GM18511 (cell line): ENCODE measurements around the gene SH3D21.

ENCODE experiments used
- ATAC-seq: cut with Tn5 transposase; IDR thresholded peaks from one replicate; pipeline ENCODE4 v1.9.1; 2021; ENCODE audit warnings: mild to moderate bottlenecking, moderate library complexity; ENCODE audit not compliant: unreplicated experiment

Gene SH3D21

DNA sequence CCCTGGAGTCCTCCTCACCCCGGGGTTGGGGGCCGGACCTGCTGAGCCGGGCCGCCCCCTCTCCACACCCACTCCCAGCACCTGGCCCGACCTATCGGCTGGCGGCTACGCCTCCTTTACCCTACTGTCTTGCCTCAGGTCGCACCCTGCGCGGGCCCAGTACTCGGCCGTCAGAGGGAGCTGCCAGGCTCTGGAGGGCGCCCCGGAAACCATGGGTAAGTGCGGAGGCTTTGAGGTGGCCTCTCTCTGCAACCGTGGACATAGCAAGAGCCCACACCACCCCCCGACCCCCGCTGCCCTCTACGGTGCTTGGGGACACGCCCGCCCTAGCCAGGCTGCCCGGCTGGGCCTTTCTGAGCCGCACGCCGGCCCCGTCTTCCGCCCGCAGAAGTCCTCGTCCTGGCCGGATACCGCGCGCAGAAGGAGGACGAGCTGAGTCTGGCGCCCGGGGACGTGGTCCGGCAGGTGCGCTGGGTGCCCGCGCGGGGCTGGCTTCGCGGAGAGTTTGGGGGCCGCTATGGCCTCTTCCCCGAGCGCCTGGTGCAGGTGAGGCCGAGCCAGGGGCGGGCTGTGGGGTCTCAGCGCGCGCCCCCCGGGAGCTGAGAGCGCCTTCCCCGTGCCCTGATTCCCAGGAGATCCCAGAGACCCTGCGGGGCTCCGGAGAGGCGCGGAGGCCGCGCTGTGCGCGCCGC lies at the start of gene SH3D21:
TSS of gene SH3D21 (plus strand) at position 159 of the 692 bp plus-strand sequence. CDS start at position 212, 53 bp downstream.
- ATAC-seq, result peak; percentile 41

DNA sequence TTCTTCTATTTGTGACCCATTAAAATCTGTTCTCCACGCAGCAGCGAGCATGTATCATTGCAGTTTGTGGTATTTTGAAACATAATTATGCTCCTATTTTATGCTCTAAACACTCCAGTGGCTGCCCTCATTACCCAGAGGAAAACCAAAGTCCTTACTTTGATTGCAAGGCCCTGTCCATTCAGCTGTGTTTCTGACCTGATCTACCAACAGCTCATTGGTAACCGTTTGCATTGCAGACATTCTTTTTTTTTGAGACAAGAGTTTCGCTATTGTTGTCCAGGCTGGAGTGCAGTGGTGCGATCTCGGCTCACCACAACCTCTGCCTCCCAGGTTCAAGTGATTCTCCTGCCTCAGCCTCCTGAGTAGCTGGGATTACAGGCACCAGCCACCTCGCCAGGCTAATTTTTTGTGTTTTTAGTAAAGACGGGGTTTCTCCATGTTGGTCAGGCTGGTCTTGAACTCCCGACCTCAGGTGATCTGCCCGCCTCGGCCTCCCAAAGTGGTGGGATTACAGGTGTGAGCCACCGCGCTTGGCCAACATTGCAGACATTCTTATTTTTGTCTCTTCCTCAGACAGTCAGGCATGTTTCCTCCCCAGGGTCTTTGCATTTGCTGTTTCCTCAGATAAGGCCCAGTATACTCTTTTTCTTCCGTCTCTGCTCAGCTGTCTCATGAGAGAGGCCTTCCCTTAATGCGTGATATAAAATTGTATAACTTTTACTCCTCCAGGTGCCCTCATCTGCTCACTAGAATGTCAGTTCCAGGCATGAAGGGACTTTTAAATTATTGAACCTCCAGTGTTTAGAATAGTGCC lies 49.4 kb upstream of the SH3D21 start:
- no peak for ATAC-seq

DNA sequence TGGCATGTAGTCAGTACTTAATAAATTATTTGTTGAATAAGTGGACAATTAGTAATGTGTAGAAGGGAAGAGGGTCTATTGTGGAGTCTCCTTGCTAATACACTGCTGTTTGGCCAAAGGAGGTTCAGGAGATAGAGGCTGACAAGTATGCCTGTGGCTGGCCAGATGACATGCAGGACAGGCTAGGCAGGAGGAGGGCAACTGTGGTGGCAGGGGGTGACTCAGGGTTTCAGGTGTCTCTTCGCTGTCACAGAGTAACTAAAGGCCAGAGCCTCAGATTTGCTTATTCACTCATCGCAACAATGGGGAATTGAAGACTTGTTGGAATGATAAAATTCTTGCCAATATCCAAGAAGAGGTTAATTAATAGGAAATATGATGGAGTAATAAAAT lies 48.8 kb upstream of the SH3D21 start:
- no peak for ATAC-seq

DNA sequence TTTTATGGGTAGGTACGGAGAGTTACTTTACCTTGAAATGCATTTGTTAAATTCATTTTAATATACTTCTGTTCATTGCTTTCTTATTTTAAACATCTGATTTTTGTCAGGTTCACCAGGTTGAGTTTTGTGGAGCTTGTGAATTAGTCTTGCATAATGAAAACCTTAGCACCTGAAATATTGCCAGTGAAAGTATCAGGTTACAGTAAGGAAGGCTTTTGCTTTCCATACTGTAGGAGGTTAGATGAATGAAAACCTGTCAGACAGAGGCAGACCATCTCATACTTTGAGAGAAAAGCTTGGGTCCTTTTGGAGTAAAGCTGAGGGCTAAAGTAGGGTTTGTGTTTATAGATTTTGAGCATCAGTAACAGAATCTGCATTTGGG lies 47.2 kb upstream of the SH3D21 start:
- no peak for ATAC-seq

DNA sequence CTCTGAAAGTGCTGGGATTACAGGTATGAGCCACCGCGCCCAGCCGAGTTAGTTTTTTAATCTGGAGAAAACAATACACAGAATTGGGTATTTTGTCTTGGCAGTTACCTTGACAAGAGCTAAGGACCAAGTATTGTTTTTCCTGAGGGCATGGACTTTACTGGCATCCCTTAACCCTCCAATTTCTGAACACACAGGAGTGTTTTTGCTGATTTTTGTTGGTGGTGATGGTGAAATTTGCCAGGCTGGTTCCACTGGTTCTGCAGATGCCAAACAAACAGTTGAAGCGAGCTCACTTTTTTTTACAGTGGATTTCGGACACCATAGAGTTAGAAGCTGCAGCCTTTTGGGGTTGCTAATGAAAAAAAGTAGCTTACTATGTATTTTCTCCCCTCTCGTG lies 37.2 kb upstream of the SH3D21 start:
- no peak for ATAC-seq

DNA sequence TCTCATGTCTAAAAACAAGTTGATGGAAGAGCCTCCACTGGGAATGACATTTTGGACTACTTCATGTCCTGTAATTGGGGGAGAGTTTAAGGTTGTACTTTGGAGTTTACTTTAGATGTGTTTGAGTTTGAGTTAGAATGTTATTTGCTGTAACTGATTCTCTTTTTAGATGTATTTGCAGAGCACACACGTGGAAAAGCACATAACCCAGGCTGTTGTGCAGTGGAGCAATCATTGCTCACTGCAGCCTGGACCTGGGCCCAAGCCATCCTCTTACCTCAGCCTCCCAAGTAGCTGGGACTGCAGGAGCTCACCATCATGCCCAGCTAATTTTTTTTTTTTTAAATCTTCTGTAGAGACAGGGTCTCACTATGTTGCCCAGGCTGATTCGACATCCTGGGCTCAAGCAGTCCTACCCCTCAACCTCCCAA lies 36.7 kb upstream of the SH3D21 start:
- ATAC-seq, result no peak

DNA sequence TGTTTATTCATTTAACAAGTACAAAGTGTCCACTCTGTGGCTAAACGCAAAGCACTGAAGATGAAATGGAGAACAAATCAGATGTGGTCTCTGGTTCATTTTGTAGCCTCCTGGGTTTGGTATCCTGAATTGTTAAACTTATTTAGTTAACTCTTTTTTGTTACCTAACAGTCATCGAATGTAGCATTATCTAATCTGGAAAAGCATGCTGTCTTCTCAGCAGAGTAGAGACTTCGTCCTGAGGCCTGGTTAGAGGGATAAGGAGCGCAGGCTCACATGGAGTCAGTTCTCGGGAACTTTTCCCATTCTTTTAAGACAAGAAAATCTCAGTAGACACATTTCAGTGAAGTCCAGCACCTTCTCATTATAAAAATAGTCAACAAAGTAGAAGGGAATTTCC lies 33.1 kb upstream of the SH3D21 start:
- ATAC-seq, result no peak

DNA sequence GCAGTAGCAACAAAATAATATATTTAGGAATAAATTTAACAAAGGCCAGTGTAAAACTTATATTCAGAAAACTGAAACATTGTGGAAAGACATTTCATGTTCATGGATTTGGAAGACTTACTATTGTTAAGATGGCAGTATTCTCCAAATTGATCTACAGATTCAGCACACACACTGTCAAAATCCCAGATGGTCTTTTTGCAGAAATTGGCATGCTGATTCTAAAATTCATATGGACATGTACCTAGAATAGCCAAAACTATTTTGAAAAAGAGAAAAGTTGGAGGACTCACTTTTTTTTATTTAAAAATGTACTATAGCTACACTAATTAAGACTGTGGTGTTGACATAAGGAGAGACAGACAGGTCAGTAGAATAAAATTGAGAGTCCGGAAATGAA lies 32.0 kb upstream of the SH3D21 start:
- ATAC-seq, result no peak

DNA sequence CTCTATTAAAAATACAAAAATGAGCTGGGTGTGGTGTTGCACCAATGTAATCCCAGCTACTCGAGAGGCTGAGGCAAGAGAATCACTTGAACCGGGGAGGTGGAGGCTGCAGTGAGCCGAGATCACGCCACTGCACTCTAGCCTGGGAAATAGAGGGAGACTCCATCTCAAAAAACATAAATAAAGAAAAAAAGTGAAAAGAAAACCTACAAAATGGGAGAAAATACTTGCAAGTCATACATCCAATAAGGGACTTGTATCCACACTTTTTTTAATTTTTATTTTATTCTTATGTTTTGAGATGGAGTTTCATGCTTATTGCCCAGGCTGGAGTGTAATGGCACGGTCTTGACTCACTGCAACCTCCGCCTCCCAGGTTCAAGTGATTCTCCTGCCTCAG lies 29.5 kb upstream of the SH3D21 start:
- ATAC-seq, result no peak

DNA sequence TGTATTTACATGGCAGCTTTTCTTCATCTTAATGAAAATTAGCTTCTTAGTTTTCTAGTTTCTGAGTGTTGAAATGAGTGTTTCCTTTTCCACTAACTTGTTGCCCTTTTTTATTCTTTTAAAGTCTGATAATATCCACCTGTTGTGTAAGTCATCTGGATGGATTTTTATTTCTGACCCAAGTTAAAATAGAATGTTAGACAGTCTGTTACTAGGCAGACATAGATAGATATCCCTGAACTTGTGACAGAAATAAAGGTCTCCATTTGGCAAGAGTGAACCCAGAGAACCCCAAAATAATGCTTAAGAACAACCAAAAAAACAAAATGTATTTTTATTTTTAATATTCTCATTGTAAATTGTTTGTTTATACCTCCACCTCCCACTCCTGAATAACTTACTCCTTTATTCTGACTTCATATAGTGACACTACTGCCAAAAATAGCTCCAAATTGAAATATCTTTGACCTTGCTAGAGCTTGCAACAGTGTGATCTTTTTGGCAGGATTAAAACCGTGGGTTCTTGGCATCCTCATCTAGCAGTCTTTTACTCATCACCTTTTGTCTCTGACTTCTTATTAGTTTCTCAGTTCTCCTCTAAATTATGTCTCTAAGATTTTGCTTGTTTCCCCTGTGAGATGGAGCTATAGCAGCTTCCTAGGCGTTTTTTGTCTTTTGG lies 26.9 kb upstream of the SH3D21 start:
- no peak for ATAC-seq

DNA sequence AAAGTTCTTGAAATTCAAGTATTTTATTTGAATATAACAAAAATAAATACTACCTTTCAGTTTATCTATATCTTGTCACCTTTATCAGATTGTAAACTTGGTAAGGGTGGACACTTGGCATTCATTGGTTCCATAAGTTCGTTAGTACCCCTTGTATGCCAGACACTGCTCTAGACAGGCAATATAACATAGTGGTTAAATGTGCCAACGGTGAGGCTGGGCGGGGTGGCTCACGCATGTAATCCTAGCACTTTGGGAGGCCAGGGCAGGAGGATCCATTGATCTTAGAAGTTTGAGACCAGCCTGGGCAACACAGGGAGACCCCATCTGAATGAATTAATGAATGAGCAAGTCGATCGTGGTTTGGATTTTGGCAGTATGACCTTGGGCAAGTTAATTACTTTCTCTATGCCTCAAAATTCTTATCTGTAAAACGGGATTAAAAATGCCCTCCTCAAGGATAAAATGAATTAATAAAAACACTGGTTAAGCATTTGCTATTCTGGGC lies 26.3 kb upstream of the SH3D21 start:
- no peak for ATAC-seq

DNA sequence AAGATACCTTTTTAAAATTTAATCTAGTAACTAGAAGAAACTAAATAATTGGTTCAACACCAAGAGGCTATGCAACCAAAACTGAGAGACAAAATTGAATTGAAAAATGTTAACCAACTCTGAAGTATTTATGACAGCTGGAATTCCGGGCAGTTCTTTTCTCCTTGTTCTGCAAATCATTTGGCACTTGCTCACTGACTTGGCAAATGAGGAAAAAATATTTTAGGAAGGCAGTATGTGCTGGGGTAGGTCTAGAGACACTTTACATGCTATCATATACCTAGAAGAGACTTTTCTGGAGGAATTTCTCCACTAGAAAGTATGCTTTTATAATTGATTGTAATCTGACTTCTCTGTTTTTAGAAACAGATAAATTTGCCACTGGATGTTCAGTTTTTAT lies 22.1 kb upstream of the SH3D21 start:
- ATAC-seq, result no peak

DNA sequence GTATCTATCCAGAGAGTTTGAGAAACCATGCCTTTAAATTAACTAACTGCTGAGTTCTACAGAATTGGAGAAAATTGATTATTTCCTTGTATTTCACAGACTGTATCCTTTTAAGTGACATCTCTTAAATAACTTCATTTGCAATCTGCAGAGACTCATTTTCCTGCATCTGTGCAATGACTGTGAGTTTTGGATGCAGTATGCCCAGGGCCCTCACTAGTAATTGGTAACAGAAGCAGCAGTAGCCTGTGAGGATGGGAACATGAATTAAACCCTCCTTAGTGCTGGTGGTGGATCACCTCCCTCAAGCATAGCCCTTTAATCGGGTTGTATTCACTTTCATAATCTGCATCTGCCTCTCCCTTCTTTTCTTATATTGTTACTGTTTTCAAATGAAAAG lies 21.7 kb upstream of the SH3D21 start:
- ATAC-seq, result no peak

DNA sequence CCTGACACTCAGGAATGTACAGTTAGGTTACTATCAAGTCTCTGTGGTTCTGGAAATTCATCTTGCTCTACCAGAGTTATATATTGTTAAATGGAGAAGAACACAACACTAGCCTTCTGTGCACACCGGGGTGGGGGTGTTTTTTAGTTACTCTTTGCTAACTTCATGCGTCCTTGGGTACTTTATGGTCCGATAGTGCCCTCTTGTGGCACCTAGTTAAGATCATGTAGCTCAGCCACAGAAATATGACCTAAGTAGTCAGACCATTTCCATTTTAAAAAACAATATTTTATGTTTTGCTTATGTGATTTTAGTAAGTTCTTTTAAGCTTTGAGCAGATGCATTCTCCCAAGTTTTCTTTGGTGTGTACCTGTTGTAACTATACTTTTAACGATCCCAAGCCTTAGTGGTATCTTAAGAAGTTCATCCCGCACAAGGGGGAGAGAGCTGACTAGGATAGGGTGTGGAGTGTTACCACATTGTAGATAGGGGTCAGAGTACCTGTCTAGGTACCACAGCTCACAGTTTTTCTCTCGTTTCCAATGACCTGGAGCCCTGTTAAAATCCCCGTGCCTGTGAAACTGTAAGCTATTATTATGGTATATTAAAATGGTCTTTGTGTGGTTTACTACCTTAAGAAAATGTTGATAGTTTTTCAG lies 20.6 kb upstream of the SH3D21 start:
- ATAC-seq, result no peak

DNA sequence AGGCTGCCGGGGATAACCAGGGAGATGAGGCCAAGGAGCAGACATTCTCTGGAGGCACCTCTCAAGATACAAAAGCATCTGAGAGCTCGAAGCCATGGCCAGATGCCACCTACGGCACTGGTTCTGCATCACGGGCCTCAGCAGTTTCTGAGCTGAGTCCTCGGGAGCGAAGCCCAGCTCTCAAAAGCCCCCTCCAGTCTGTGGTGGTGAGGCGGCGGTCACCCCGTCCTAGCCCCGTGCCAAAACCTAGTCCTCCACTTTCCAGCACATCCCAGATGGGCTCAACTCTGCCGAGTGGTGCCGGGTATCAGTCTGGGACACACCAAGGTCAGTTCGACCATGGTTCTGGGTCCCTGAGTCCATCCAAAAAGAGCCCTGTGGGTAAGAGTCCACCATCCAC lies 19.4 kb upstream of the SH3D21 start:
- ATAC-seq, result no peak

DNA sequence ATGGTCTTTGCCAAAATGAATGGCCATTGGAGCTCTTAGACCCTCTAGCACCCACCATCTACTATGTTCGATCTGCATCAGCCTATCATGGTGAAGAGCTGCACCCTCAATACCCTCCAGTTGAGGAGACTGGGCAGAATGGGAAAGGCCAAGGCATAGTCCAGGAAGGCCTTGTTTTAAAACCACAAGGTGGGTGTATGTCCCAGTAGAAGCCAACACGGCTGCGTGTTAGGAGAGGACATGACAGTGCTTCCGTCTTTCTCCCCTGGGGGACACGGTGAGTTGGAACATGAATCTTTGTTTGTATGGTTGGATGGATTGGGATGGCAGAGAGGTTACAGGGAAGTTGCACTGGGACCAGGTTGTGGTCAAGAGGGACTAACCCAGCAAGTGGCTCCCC lies 18.6 kb upstream of the SH3D21 start:
- no peak for ATAC-seq

DNA sequence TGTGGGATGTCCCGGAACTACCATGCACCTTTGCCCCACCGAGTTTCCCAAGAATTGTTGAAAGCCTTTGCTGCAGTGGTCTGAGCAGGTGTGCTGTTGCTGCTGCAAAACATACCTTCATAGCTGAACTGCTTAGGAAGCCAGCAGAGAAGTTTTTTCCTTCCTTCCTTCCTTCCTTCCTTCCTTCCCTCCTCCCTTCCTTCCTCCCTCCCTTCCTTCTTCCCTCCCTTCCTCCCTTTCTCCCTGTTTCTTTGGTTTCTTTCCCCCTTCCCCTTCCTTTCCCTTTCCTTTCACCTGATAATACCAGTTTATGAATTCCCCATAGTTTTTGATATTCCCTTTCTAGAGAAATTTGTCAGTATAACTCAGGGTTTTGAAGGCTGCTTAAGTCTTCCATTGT lies 10.8 kb upstream of the SH3D21 start:
- no peak for ATAC-seq

DNA sequence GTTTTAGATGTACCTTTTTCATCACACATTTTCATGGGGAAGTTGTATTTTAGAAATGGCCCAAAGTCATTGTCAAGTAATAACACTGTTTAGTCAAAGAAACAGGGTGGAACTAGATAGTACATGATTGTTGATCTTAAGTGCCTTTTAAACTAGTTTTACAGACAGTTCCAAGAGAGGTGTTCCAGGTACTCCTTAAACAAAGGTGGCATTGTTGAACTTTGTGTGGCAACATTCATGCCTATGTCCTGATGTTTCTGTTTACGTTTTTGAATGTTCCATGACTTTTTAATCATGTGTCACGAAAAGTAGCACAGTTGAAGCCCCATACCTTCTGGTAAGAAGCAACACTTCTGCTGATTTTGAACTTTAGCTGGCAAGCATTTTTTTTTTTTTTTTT lies 9.1 kb upstream of the SH3D21 start:
- ATAC-seq, result no peak

DNA sequence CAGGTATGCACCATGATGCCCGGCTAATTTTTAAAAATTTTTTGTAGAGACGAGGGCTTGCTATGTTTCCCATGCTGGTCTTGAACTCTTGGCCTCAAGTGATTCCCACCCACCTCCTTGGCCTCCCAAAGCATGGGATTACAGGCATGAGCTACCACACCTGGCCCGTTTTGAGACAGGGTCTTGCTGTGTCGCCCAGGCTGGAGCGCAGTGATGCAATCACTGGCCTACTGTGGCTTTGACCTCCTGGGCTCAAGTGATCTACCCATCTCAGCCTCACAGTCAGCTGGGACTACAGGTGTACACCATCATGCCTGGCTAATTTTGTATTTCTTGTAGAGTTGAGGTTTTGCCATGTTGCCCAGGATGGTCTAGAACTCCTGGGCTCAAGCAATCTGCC lies 7.5 kb upstream of the SH3D21 start:
- ATAC-seq, result no peak

DNA sequence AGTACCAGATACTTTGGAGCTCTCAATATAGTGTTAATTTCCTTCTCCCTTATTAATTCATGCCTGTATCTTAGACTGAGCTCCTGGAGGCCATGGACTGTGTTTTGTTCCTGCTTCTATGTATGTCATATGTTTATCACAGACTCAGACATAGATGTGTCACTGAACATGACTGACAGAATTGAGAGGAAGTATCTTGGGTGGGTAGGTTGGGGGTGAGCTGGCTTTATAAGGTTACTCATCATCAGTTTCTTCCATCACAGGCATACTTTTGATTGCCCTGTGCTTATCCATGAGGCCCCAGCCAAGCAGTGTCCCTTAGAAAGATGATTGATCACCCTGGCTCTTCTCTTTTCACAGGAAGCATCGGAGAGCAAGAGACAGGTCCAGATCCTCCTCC lies 5.6 kb upstream of the SH3D21 start:
- no peak for ATAC-seq

DNA sequence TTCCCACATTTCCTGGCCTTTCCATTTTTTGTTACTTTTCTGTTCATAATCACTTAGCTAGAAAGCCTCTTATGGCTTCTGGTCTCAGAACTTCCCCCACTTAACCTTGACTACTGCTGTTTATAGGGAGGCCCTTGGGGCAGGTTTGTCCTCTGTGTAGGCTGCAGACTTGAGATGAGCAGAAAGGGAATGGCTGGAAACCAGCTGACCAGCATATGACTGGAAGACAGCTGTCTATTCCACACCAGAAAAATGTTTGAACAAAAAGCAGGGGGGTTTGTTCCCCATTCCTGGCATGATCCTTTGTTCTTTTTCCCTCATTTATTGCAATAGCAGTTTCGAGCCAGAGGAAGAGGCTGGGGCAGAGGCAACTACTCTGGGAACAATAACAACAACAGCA lies 4.9 kb upstream of the SH3D21 start:
- ATAC-seq, result no peak
